Keratinocyte (primary cell): ENCODE measurements around the gene EMC10.

Experiments
- CTCF ChIP-seq, 3 experiments: IDR thresholded peaks in 1 of 3; conservative IDR thresholded peaks in 1 of 3; optimal IDR thresholded peaks in 1 of 3; 2 replicates in 2 of 3; 3 replicates in 1 of 3; pipeline versions ENCODE3 to v1.5.1; 2011; ENCODE audit warnings: low read length in 3 of 3, mild to moderate bottlenecking in 3 of 3, moderate library complexity in 2 of 3, control low read depth in 1 of 3, inconsistent platforms in 1 of 3; ENCODE audit not compliant: insufficient read depth in 2 of 3; ENCODE audit errors: extremely low read depth in 1 of 3
- EZH2 ChIP-seq: IDR thresholded peaks from one replicate; pipeline ENCODE4 v1.6.1; 2012; ENCODE audit warnings: inconsistent platforms, mild to moderate bottlenecking, low read length, moderate library complexity

- TF ChIP-seq CTCF (optimal IDR thresholded peaks at IDR 0.05 in 1 of 3, IDR thresholded peaks at IDR 0.05 in 1 of 3, conservative IDR thresholded peaks at IDR 0.05 in 1 of 3; ENCODE audit: extremely low read depth in 1 of 3, insufficient read depth in 2 of 3, low read length in 3 of 3) (no peak), EZH2 (no peak)
Measured at GRCh38 chr19:50511069-50511822, 34.9 kb downstream of the EMC10 start, which contains the start of gene JOSD2.
